Activated T-cell treated with anti-CD3 and anti-CD28 coated beads for 48 hours (primary cell): Measurements from ENCODE around the gene PDE3B.
"Not testable (repeated sequence)": the region's sequence is repeated elsewhere in the genome, so short reads cannot be mapped to it uniquely, and the experiment has no call there.

Experiments used
- DNase-seq: peaks from one replicate; pipeline ENCODE4 v3.0.0-alpha.2; 2020; ENCODE audit warnings: low read depth

Gene PDE3B

GRCh38 chr11:14746857-14747395, 103.3 kb downstream of the PDE3B start:
- DNase-seq = no peak

GRCh38 chr11:14748090-14748489, 104.5 kb downstream of the PDE3B start:
- DNase-seq = no peak

GRCh38 chr11:14750911-14751310, 107.3 kb downstream of the PDE3B start:
- DNase-seq = no peak

GRCh38 chr11:14751975-14752407, 108.4 kb downstream of the PDE3B start:
- DNase-seq = no peak

GRCh38 chr11:14755140-14755539, 111.5 kb downstream of the PDE3B start:
- no peak for DNase-seq

GRCh38 chr11:14756349-14756748, 112.7 kb downstream of the PDE3B start:
- DNase-seq = no peak

GRCh38 chr11:14759300-14760012, 115.9 kb downstream of the PDE3B start:
- DNase-seq = not testable (repeated sequence)

- no peak for DNase-seq
Measured at GRCh38 chr11:14764179-14764578, 120.6 kb downstream of the PDE3B start.

GRCh38 chr11:14764579-14765527, 121.2 kb downstream of the PDE3B start:
- no peak for DNase-seq

GRCh38 chr11:14766585-14766984, 123.0 kb downstream of the PDE3B start:
- DNase-seq = no peak

- no peak for DNase-seq
Measured at GRCh38 chr11:14768526-14769188, 125.1 kb downstream of the PDE3B start.

GRCh38 chr11:14773755-14774154, 130.2 kb downstream of the PDE3B start:
- DNase-seq = no peak

- DNase-seq = no peak
Measured at GRCh38 chr11:14774721-14775120, 131.1 kb downstream of the PDE3B start.

- no peak for DNase-seq
Measured at GRCh38 chr11:14775897-14776296, 132.3 kb downstream of the PDE3B start.

GRCh38 chr11:14778460-14778859, 134.9 kb downstream of the PDE3B start:
- not testable (repeated sequence) for DNase-seq

- no peak for DNase-seq
Measured at GRCh38 chr11:14783788-14784187, 140.2 kb downstream of the PDE3B start.

GRCh38 chr11:14784230-14784629, 140.6 kb downstream of the PDE3B start:
- DNase-seq = no peak

- no peak for DNase-seq
Measured at GRCh38 chr11:14789879-14790484, 146.4 kb downstream of the PDE3B start.

- no peak for DNase-seq
Measured at GRCh38 chr11:14793546-14793945, 149.9 kb downstream of the PDE3B start.

GRCh38 chr11:14796028-14796427, 152.4 kb downstream of the PDE3B start:
- DNase-seq = not testable (repeated sequence)

- DNase-seq = no peak
Measured at GRCh38 chr11:14803846-14804245, 160.2 kb downstream of the PDE3B start.

GRCh38 chr11:14809466-14809865, 165.9 kb downstream of the PDE3B start:
- DNase-seq = no peak
